ENCODE data around the gene GJE1. TPM values are rescaled to one million over a fixed set of nuclear protein-coding genes. Genes with fewer than 3 reads are reported as not detected.
"Not testable (repeated sequence)": the region's sequence is repeated elsewhere in the genome, so short reads cannot be mapped to it uniquely, and the experiment has no call there.

GJE1 gene
- not detected for total RNA-seq

- ATAC-seq: no peak
Observed at GRCh38 chr6:142132625-142133024, at the start of gene GJE1. Gene GJE1 (plus strand): TSS chr6:142132925. CDS start chr6:142133159, 234 bp downstream.

GRCh38 chr6:142087950-142088857, 44.5 kb upstream of the GJE1 start:
- ATAC-seq (no peak), DNase-seq (ENCODE audit: low spot score) (no peak)

More at GRCh38 chr6:142132625-142133024, at the start of gene GJE1:
- DNase-seq (ENCODE audit: low spot score): no peak

GRCh38 chr6:142088858-142089216, 43.9 kb upstream of the GJE1 start:
- DNase-seq (ENCODE audit: low spot score): no peak
- peak; percentile 84 for ATAC-seq

GRCh38 chr6:142104820-142105219, 27.9 kb upstream of the GJE1 start:
- ATAC-seq; DNase-seq (ENCODE audit: low spot score): not testable (repeated sequence)

GRCh38 chr6:142110820-142111219, 21.9 kb upstream of the GJE1 start:
- not testable (repeated sequence) for DNase-seq (ENCODE audit: low spot score); ATAC-seq

- DNase-seq (ENCODE audit: low spot score) (peak; percentile 65), ATAC-seq (peak; percentile 87)
Observed at GRCh38 chr6:142112451-142113061, 20.2 kb upstream of the GJE1 start.

GRCh38 chr6:142117366-142117765, 15.4 kb upstream of the GJE1 start:
- ATAC-seq (no peak), DNase-seq (ENCODE audit: low spot score) (no peak)

- DNase-seq (ENCODE audit: low spot score) (no peak), ATAC-seq (no peak)
Observed at GRCh38 chr6:142118328-142118727, 14.4 kb upstream of the GJE1 start.

GRCh38 chr6:142118925-142119324, 13.8 kb upstream of the GJE1 start:
- ATAC-seq: no peak
- no peak for DNase-seq (ENCODE audit: low spot score)

GRCh38 chr6:142121342-142121741, 11.4 kb upstream of the GJE1 start:
- ATAC-seq: no peak
- DNase-seq (ENCODE audit: low spot score): no peak

- DNase-seq (ENCODE audit: low spot score): no peak
- ATAC-seq: no peak
Observed at GRCh38 chr6:142130814-142131213, 1.9 kb upstream of the GJE1 start.

GRCh38 chr6:142138876-142139275, 6.2 kb downstream of the GJE1 start:
- DNase-seq (ENCODE audit: low spot score): no peak
- ATAC-seq: no peak

- DNase-seq (ENCODE audit: low spot score); ATAC-seq: not testable (repeated sequence)
Observed at GRCh38 chr6:142141531-142141930, 8.8 kb downstream of the GJE1 start.

- peak; percentile 98 for ATAC-seq
- peak; percentile 99 for DNase-seq (ENCODE audit: low spot score)
Observed at GRCh38 chr6:142146828-142147662, 14.3 kb downstream of the GJE1 start, which contains the start of the genes NMBR and VTA1. Gene NMBR (minus strand): TSS chr6:142147122. CDS start chr6:142088658, 58,464 bp downstream. Gene VTA1 (plus strand): TSS chr6:142147263. CDS start chr6:142147288, 25 bp downstream.

- ATAC-seq: no peak
Observed at GRCh38 chr6:142152746-142153145, 20.0 kb downstream of the GJE1 start.

GRCh38 chr6:142153196-142153595, 20.5 kb downstream of the GJE1 start:
- no peak for ATAC-seq

More at GRCh38 chr6:142152746-142153145, 20.0 kb downstream of the GJE1 start:
- no peak for DNase-seq (ENCODE audit: low spot score)

GRCh38 chr6:142154336-142154735, 21.6 kb downstream of the GJE1 start:
- no peak for DNase-seq (ENCODE audit: low spot score)
- ATAC-seq: no peak

More at GRCh38 chr6:142153196-142153595, 20.5 kb downstream of the GJE1 start:
- no peak for DNase-seq (ENCODE audit: low spot score)

- ATAC-seq (no peak), DNase-seq (ENCODE audit: low spot score) (no peak)
Observed at GRCh38 chr6:142155091-142155490, 22.4 kb downstream of the GJE1 start.

- no peak for DNase-seq (ENCODE audit: low spot score)
- ATAC-seq: peak; percentile 84
Observed at GRCh38 chr6:142155895-142156757, 23.4 kb downstream of the GJE1 start.

- DNase-seq (ENCODE audit: low spot score); ATAC-seq: not testable (repeated sequence)
Observed at GRCh38 chr6:142156758-142157068, 24.0 kb downstream of the GJE1 start.

Measured in left lobe of liver (tissue), 2 donors.